HepG2 (cell line): ENCODE measurements around the gene KCNH1. TPM values are rescaled to one million over a fixed set of nuclear protein-coding genes. Genes with fewer than 3 reads are reported as not detected.

ENCODE experiments used
- ATAC-seq: fragments of 200-7000 bp; cut with Tn5 transposase; 3 replicates; pipeline ENCODE4 v1.9.1; 2020; ENCODE audit warnings: mild to moderate bottlenecking, moderate library complexity
- BruUV-seq: library from RNA; stranded (reverse); fragments of 400-500 nt; replicated peaks from 2 replicates; lab custom pipeline; 2021; lab: Mats Ljungman, UMichigan
- CTCF ChIA-PET: fragments of 300-600 bp; formaldehyde crosslinking; extraction: SDS; loops from one replicate; lab custom pipeline; 2021; ENCODE audit warnings: low total read pairs, inconsistent platforms, low intra/inter-chr PET ratio; lab: Yijun Ruan, JAX
- POLR2A ChIA-PET: fragments of 350-600 bp; sonication (Branson Sonifier 250); formaldehyde crosslinking; loops from one replicate; lab custom pipeline; 2020; ENCODE audit warnings: antibody characterized with exemption, inconsistent platforms; lab: Yijun Ruan, JAX
- DNase-seq: peaks from one replicate; pipeline ENCODE4 v3.0.0-alpha.2; 2015; ENCODE audit warnings: low spot score
- FAIRE-seq: peaks from 3 replicates; lab custom pipeline; 2011; peaks lifted over from hg19 to GRCh38; lab: Jason Lieb, UNC
- H2AFZ ChIP-seq: one replicate; pipeline ENCODE4 v1.6.1; 2011; ENCODE audit warnings: low read length, inconsistent platforms
- H3K27ac ChIP-seq: fragments of 300-600 bp; 3 replicates; pipeline ENCODE4 v1.8.0; 2011; ENCODE audit warnings: mixed run types, mild to moderate bottlenecking, mixed read lengths, low read length, inconsistent platforms; ENCODE audit not compliant: insufficient read depth; ENCODE audit errors: extremely low read length
- H3K27me3 ChIP-seq, 2 experiments: fragments of 200-600 bp in 1 of 2; 2 replicates in 1 of 2; 3 replicates in 1 of 2; pipeline versions ENCODE4 v1.6.0 to v1.8.0; 2011; ENCODE audit warnings: low read length in 2 of 2, mild to moderate bottlenecking in 2 of 2, moderate library complexity in 2 of 2, inconsistent platforms in 1 of 2; ENCODE audit not compliant: insufficient read depth in 2 of 2, control insufficient read depth in 1 of 2
- H3K36me3 ChIP-seq, 2 experiments: fragments of 200-600 bp in 1 of 2; replicated peaks in 1 of 2; 2 replicates in 1 of 2; 3 replicates in 1 of 2; pipeline versions ENCODE4 v1.5.1 to v1.8.0; 2011; ENCODE audit warnings: low read length in 2 of 2, inconsistent platforms in 1 of 2; ENCODE audit not compliant: insufficient read depth in 2 of 2, control insufficient read depth in 1 of 2
- H3K4me1 ChIP-seq: 2 replicates; pipeline ENCODE4 v1.5.1; 2012; ENCODE audit warnings: low read length, inconsistent platforms; ENCODE audit not compliant: insufficient read depth
- H3K4me2 ChIP-seq: 2 replicates; pipeline ENCODE4 v1.6.0; 2011; ENCODE audit warnings: low read depth, low read length, inconsistent platforms
- H3K4me3 ChIP-seq, 3 experiments: fragments of 200-600 bp in 1 of 3; sonication (generic), shearing (Covaris generic) in 1 of 3; replicated peaks in 1 of 3; 2 replicates each; pipeline ENCODE4 v1.5.1; 2011 to 2016; ENCODE audit warnings: low read length in 3 of 3, inconsistent platforms in 2 of 3, low read depth in 2 of 3, mild to moderate bottlenecking in 2 of 3, control low read depth in 1 of 3, mixed read lengths in 1 of 3; ENCODE audit not compliant: insufficient read depth in 1 of 3
- H3K79me2 ChIP-seq: one replicate; pipeline ENCODE4 v1.6.1; 2011; ENCODE audit warnings: low read length, inconsistent platforms; ENCODE audit not compliant: insufficient read depth
- H3K9ac ChIP-seq: 2 replicates; pipeline ENCODE4 v1.6.0; 2011; ENCODE audit warnings: mild to moderate bottlenecking, low read depth, low read length, inconsistent platforms; ENCODE audit not compliant: insufficient read depth
- H3K9me3 ChIP-seq: 2 replicates; pipeline ENCODE4 v1.5.1; 2012; ENCODE audit warnings: mild to moderate bottlenecking, low read length
- H4K20me1 ChIP-seq: 2 replicates; pipeline ENCODE4 v1.6.0; 2011; ENCODE audit warnings: inconsistent platforms, mild to moderate bottlenecking, low read length, moderate library complexity; ENCODE audit not compliant: insufficient read depth
- ARNTL ChIP-seq: sonication (generic); formaldehyde crosslinking; IDR thresholded peaks from 2 replicates; pipeline ENCODE4 v1.4.0; 2020; ENCODE audit warnings: mild to moderate bottlenecking, missing genetic modification reagents
- ELK4 ChIP-seq: sonication (generic); formaldehyde crosslinking; IDR thresholded peaks from 2 replicates; pipeline ENCODE4 v1.9.0; 2021; ENCODE audit warnings: missing genetic modification reagents, borderline replicate concordance
- FUBP1 ChIP-seq: sonication (generic); formaldehyde crosslinking; IDR thresholded peaks from 2 replicates; pipeline ENCODE4 v1.5.1; 2020; ENCODE audit warnings: missing genetic modification reagents, mild to moderate bottlenecking, borderline replicate concordance
- MXD4 ChIP-seq: IDR thresholded peaks from 2 replicates; pipeline ENCODE4 v1.6.1; 2016; ENCODE audit warnings: mild to moderate bottlenecking, missing biosample characterization, missing genetic modification reagents
- PCBP2 ChIP-seq: fragments of 200-400 bp; formaldehyde crosslinking; optimal IDR thresholded peaks from 2 replicates; pipeline ENCODE3; 2018; ENCODE audit warnings: low read length, low read depth; ENCODE audit not compliant: poor library complexity, severe bottlenecking
- RARG ChIP-seq: sonication (generic); formaldehyde crosslinking; IDR thresholded peaks from 2 replicates; pipeline ENCODE4 v1.4.0; 2020; ENCODE audit warnings: low read depth, mild to moderate bottlenecking, missing genetic modification reagents
- SMAD3 ChIP-seq: sonication (generic); formaldehyde crosslinking; IDR thresholded peaks from 2 replicates; pipeline ENCODE4 v1.4.0; 2020; ENCODE audit warnings: missing genetic modification reagents
- STAT6 ChIP-seq: sonication (generic); formaldehyde crosslinking; IDR thresholded peaks from 2 replicates; pipeline ENCODE4 v1.4.0; 2020; ENCODE audit warnings: missing genetic modification reagents, mild to moderate bottlenecking, borderline replicate concordance
- TEF ChIP-seq: sonication (generic); formaldehyde crosslinking; IDR thresholded peaks from 2 replicates; pipeline ENCODE4 v1.5.0; 2020; ENCODE audit warnings: missing genetic modification reagents
- ZIK1 ChIP-seq: sonication (generic); formaldehyde crosslinking; IDR thresholded peaks from 2 replicates; pipeline ENCODE4 v1.5.0; 2020; ENCODE audit warnings: mild to moderate bottlenecking, low read depth, missing genetic modification reagents, borderline replicate concordance
- ZNF230 ChIP-seq: sonication (generic); formaldehyde crosslinking; IDR thresholded peaks from 2 replicates; pipeline ENCODE4 v1.4.0; 2020; ENCODE audit warnings: mild to moderate bottlenecking, missing genetic modification reagents
- ZNF253 ChIP-seq: sonication (generic); formaldehyde crosslinking; IDR thresholded peaks from 2 replicates; pipeline ENCODE4 v1.8.0; 2022; ENCODE audit warnings: mild to moderate bottlenecking, missing genetic modification reagents, borderline replicate concordance
- ZNF263 ChIP-seq: sonication (generic); formaldehyde crosslinking; IDR thresholded peaks from 2 replicates; pipeline ENCODE4 v1.4.0; 2020; ENCODE audit warnings: missing genetic modification reagents
- ZSCAN12 ChIP-seq: sonication (generic); formaldehyde crosslinking; IDR thresholded peaks from 2 replicates; pipeline ENCODE4 v1.9.0; 2021; ENCODE audit warnings: mild to moderate bottlenecking, missing genetic modification reagents
- WGBS: methylation state at CpG from one replicate; pipeline ENCODE4 v1.1.6; 2017; ENCODE audit warnings: low lambda C conversion rate; 5-methylcytosine and 5-hydroxymethylcytosine counted together
- in situ Hi-C: cut with HindIII; loops from 2 replicates; pipeline ENCODE4 v1.10.0; 2017; ENCODE audit warnings: low pct_unique_long_range_greater_than_20kb; ENCODE audit not compliant: extremely low pct_ligation_motif_present
- intact Hi-C: fragments of 100-400 bp; cut with micrococcal nuclease; formaldehyde crosslinking; loops from one replicate; pipeline ENCODE4 v1.10.0; 2022; ENCODE audit not compliant: unreplicated experiment
- polyA plus RNA-seq, 8 experiments: library from polyadenylated mRNA; depleted of rRNA in 3 of 8; stranded (reverse) in 7 of 8; unstranded in 1 of 8; fragments of >200 nt; fragmentation: Illumina TruSeq in 4 of 8; extraction: Trizol in 4 of 8; gene quantifications; 2 replicates each; pipeline versions ENCODE4 v1.2.1 to v1.2.3, GENCODE V29; 2011 to 2016; ENCODE audit warnings: low read depth in 4 of 8, missing spikeins in 1 of 8, mixed read lengths in 1 of 8; ENCODE audit not compliant: insufficient read depth in 1 of 8
- total RNA-seq, 5 experiments: library from RNA; depleted of rRNA; stranded (reverse); fragments of >200 nt; fragmentation: Illumina TruSeq; extraction: Trizol; gene quantifications; 2 replicates each; pipeline ENCODE4 v1.2.3, GENCODE V29; 2016; ENCODE audit warnings: low read depth in 1 of 5

Gene KCNH1
- total and polyA plus RNA-seq, 2 of the 13 experiments (the other 11 are each of a cell fraction or from before 2014, with no cell fraction given), result not detected

GRCh38 chr1:210754878-210755665 is 378.9 kb downstream of the KCNH1 start:
- no peak for ATAC-seq
- no peak overlapping the region for H2AFZ ChIP-seq
- no peaks in the 10 kb centered on the region for H3K27me3 ChIP-seq
- no peaks in the 10 kb centered on the region for H3K4me1 ChIP-seq
- H3K4me2 ChIP-seq, result no peak overlapping the region
- peaks cover 5% of the 10 kb centered on the region; the same call in 1 of the 2 replicates for H3K9me3 ChIP-seq
- in situ Hi-C loops (no loop called here), intact Hi-C loops (no loop called here)
- WGBS, result 30% methylated on average over 8 of the region's 8 CpGs
- no peak overlapping the region for H3K27ac ChIP-seq
- no peaks in the 10 kb centered on the region for H3K36me3 ChIP-seq
- no peak overlapping the region for H3K4me3 ChIP-seq
- H3K79me2 ChIP-seq, result no peaks in the 10 kb centered on the region
- no peak for DNase-seq
- TF ChIP-seq TEF (CRISPR knock-in tag) (no peak), ARNTL (CRISPR knock-in tag) (no peak), ZNF230 (CRISPR knock-in tag) (no peak), ZNF253 (no peak), ELK4 (CRISPR knock-in tag) (no peak), ZSCAN12 (CRISPR knock-in tag) (no peak), FUBP1 (CRISPR knock-in tag) (no peak), SMAD3 (CRISPR knock-in tag) (no peak), RARG (no peak), ZIK1 (CRISPR knock-in tag) (no peak), MXD4 (CRISPR knock-in tag) (no peak), ZNF263 (CRISPR knock-in tag) (no peak), PCBP2 (no peak), STAT6 (CRISPR knock-in tag) (no peak)
- no peak for FAIRE-seq
- H4K20me1 ChIP-seq, result no peaks in the 10 kb centered on the region
- BruUV-seq, result no TSS peak
- POLR2A ChIA-PET, result no interaction called here
- no peak overlapping the region for H3K9ac ChIP-seq
- CTCF ChIA-PET, result no interaction called here
